Ascending aorta (tissue), 2 donors: ENCODE results near the gene NTM. TPM values are rescaled to one million over a fixed set of nuclear protein-coding genes. Genes with fewer than 3 reads are reported as not detected.

Experiments used
- DNase-seq, 2 donors: peaks; one replicate each; pipeline ENCODE4 v3.0.0-alpha.2; 2019; ENCODE audit warnings: low spot score in 2 of 2
- H3K27ac ChIP-seq, 2 donors: fragments of 200-600 bp; sonication (generic); one replicate each; pipeline ENCODE4 v1.5.1; 2016 to 2017; ENCODE audit warnings: mild to moderate bottlenecking in 1 of 2
- H3K27me3 ChIP-seq: fragments of 200-600 bp; sonication (generic); one replicate; pipeline ENCODE4 v1.5.1; 2017
- H3K36me3 ChIP-seq, 2 donors: fragments of 200-600 bp; sonication (generic); one replicate each; pipeline ENCODE4 v1.5.1; 2016
- H3K4me1 ChIP-seq, 2 donors: fragments of 200-600 bp; sonication (generic); one replicate each; pipeline ENCODE4 v1.5.1; 2016 to 2017; ENCODE audit warnings: mild to moderate bottlenecking in 1 of 2
- H3K4me3 ChIP-seq, 2 donors: fragments of 200-600 bp; sonication (generic); one replicate each; pipeline ENCODE4 v1.5.1; 2016 to 2017; ENCODE audit warnings: mild to moderate bottlenecking in 1 of 2
- H3K9me3 ChIP-seq, 2 donors: fragments of 200-600 bp; sonication (generic); one replicate each; pipeline ENCODE4 v1.5.1; 2016
- intact Hi-C: fragments of 100-400 bp; cut with DNase I; formaldehyde crosslinking; loops from one replicate; pipeline ENCODE4 v1.15.1; 2023
- total RNA-seq: library from RNA; depleted of rRNA; stranded (reverse); fragments of >200 nt; gene quantifications from one replicate; pipeline ENCODE4 v1.1.0, GENCODE V29; 2016
- TF ChIP-seq, protein P1 (sequence below), 3 experiments: fragments of 200-600 bp in 2 of 3; fragments of 450-650 bp in 1 of 3; sonication (generic) in 2 of 3; IDR thresholded peaks; one replicate each; pipeline ENCODE4 v1.5.1; 2016 to 2019; ENCODE audit warnings: antibody characterized with exemption in 3 of 3, mild to moderate bottlenecking in 1 of 3, moderate library complexity in 1 of 3

Gene NTM
- total RNA-seq, 1 donor from 2014 or later: not detected

DNA sequence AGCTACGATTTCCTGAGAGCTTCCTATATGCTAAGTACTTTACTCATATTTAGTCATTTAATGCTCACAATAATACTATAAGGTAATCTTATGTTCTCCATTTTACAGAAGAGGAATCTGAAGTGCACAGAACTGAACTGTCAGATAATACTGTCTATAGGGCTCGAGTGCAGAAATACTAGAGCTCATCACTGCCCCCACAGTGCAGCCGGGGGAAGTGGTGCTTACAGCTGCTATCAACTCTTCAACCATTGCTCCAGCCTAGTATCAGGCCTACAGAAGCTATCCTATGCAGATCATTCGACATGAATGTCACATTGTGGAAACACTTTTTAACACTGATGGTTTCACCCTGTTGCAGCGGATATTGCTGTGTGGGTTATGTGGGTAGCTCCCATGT lies 929.9 kb downstream of the NTM start:
- no peaks in the 10 kb centered on the region for H3K9me3 ChIP-seq
- TF ChIP-seq, protein P1, sequence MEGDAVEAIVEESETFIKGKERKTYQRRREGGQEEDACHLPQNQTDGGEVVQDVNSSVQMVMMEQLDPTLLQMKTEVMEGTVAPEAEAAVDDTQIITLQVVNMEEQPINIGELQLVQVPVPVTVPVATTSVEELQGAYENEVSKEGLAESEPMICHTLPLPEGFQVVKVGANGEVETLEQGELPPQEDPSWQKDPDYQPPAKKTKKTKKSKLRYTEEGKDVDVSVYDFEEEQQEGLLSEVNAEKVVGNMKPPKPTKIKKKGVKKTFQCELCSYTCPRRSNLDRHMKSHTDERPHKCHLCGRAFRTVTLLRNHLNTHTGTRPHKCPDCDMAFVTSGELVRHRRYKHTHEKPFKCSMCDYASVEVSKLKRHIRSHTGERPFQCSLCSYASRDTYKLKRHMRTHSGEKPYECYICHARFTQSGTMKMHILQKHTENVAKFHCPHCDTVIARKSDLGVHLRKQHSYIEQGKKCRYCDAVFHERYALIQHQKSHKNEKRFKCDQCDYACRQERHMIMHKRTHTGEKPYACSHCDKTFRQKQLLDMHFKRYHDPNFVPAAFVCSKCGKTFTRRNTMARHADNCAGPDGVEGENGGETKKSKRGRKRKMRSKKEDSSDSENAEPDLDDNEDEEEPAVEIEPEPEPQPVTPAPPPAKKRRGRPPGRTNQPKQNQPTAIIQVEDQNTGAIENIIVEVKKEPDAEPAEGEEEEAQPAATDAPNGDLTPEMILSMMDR (IDR thresholded peaks at IDR 0.05): no peak
- intact Hi-C loops: no loop called here
- no peak overlapping the region for H3K4me3 ChIP-seq
- DNase-seq: no peak
- H3K4me1 ChIP-seq: no peaks in the 10 kb centered on the region
- no peaks in the 10 kb centered on the region for H3K27me3 ChIP-seq
- H3K36me3 ChIP-seq: no peaks in the 10 kb centered on the region
- H3K27ac ChIP-seq: no peak overlapping the region

DNA sequence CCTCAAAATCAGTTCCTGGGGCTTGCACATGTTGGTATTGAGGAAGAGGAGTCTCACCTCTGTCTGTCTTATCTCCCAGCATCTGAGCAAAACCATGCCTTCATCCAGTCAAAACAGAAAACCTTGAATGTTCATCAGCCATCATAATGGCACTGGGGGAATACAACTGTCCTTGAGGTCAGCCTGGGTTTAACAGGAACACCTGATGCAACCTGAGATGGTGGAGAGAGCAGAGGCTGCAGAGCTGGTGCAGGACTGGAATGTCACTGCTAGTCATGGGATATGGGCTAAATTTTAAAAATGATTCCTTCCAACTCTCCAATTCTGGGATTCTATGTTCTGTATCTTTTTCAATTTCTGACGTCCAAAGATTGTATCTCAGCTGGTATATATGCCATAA lies 931.0 kb downstream of the NTM start:
- no peak for DNase-seq
- TF ChIP-seq, protein P1 (IDR thresholded peaks at IDR 0.05): no peak
- Histone ChIP-seq H3K36me3 (no peaks in the 10 kb centered on the region), H3K27ac (no peak overlapping the region), H3K9me3 (no peaks in the 10 kb centered on the region), H3K27me3 (no peaks in the 10 kb centered on the region), H3K4me1 (no peaks in the 10 kb centered on the region), H3K4me3 (no peak overlapping the region)
- intact Hi-C loops: no loop called here

DNA sequence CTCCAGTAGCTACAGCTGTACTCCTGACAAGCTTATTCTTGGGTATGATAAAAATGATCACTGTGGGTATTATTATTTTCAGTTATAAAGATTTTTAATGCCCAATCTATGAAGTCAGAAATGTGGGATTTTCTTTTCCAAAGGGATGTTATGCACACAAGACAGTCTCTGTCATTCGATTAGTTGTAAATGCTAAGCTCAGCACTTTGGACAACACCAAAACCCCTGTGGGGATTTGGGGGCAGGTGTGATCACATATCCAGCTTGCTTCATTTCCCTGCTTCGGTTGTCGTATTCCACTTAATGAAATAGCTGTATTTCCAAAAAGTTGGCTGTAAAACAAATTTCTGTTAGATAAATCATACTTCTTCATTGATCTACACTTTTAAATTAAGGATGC lies 931.5 kb downstream of the NTM start:
- TF ChIP-seq, protein P1 (IDR thresholded peaks at IDR 0.05): no peak
- intact Hi-C loops: no loop called here
- no peaks in the 10 kb centered on the region for H3K36me3 ChIP-seq
- no peak overlapping the region for H3K4me3 ChIP-seq
- no peak overlapping the region for H3K27ac ChIP-seq
- no peak for DNase-seq
- no peaks in the 10 kb centered on the region for H3K9me3 ChIP-seq
- H3K27me3 ChIP-seq: no peaks in the 10 kb centered on the region
- H3K4me1 ChIP-seq: no peaks in the 10 kb centered on the region

DNA sequence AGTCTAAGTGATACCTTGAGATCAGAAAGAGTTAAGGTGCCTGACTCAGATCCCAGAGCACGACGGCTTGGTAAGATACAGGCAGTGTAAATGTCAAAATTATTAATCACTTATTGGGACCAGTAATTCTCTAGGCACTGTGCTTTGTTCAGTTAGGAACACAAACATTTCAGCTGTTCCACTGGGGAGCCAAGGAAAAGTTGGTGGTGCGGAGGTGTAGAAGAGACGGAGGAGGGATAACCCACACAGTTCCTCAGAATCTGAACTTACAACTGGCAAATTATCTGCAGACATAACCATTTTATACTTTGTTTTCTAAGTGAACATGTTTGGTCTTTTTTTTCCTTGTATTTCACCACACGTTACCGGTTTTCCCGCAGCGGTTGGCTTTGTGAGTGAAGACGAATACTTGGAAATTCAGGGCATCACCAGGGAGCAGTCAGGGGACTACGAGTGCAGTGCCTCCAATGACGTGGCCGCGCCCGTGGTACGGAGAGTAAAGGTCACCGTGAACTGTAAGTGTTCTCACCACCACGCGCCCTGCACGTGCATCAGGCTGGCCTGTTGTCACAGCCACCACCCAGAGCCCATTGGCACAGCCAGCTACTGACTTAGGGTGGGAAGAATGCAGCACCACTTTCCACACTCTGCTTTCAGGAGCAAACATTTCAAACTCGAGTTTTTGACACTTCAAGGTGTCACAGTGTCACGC lies 937.0 kb downstream of the NTM start:
- Histone ChIP-seq H3K27ac (no peak overlapping the region), H3K4me1 (no peaks in the 10 kb centered on the region), H3K9me3 (no peaks in the 10 kb centered on the region), H3K27me3 (no peaks in the 10 kb centered on the region), H3K4me3 (no peak overlapping the region), H3K36me3 (no peaks in the 10 kb centered on the region)
- no peak for DNase-seq
- TF ChIP-seq, protein P1 (IDR thresholded peaks at IDR 0.05): no peak
- intact Hi-C loops: no loop called here

DNA sequence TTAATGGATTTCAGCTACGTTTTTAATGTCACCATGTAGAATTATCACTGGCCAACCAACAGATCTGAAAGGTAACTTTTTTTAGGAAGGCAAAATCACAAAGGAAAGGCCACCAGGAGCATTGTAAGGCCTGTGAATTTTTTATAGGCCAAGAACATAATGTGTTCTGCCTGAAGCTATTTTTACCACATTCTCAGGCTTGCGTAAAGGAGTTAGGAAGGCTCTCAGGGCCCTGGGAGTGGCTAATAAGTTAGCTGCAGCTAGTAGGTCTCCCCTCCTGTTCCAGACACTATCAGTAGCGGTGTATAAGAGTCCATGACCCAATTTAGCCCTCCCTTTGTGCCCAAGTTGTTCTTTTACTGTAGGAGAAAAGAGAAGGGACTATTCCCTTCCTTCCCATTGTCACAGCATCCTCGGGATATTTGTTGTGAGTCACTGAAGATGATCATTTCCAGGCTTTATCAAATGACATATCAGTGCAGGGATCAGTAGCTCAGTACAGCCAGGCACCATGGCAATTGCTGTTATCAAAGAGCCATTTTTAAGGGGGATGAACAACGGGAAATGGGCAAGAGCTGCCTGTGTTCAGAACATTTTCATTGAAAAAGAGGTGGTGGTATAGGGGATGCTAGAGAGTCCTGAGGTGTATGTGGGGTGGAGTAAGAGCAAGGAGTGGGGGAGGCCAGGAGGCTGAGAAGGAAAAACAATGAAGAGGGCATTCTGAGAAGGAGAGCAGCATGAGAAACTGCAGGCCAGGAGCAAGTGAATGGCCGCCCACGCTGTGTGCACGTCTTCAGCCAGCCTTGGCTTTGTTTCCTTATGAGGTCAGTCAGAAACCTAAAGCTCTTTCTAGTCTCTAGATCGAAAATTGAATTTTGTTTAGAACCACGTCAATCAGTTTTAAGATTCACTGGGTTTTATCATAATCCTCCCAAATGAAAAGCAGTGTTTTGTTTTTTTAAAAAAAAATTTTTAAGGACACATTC lies 940.3 kb downstream of the NTM start:
- DNase-seq: no peak
- Histone ChIP-seq H3K27ac (no peak overlapping the region), H3K36me3 (no peaks in the 10 kb centered on the region), H3K9me3 (no peaks in the 10 kb centered on the region), H3K4me1 (no peaks in the 10 kb centered on the region), H3K27me3 (no peaks in the 10 kb centered on the region), H3K4me3 (no peak overlapping the region)
- TF ChIP-seq, protein P1 (IDR thresholded peaks at IDR 0.05): no peak
- intact Hi-C loops: no loop called here
